C4-2B (cell line): Measurements from ENCODE around the gene CYP19A1.

Experiments used
- ZFX ChIP-seq: fragments of 450-650 bp; IDR thresholded peaks from 2 replicates; pipeline ENCODE4 v1.6.1; 2017
- TF ChIP-seq, protein P1 (sequence below): fragments of 450-650 bp; conservative IDR thresholded peaks from 2 replicates; pipeline ENCODE4 v1.5.1; 2017; ENCODE audit warnings: mild to moderate bottlenecking

- TF ChIP-seq, protein P1, sequence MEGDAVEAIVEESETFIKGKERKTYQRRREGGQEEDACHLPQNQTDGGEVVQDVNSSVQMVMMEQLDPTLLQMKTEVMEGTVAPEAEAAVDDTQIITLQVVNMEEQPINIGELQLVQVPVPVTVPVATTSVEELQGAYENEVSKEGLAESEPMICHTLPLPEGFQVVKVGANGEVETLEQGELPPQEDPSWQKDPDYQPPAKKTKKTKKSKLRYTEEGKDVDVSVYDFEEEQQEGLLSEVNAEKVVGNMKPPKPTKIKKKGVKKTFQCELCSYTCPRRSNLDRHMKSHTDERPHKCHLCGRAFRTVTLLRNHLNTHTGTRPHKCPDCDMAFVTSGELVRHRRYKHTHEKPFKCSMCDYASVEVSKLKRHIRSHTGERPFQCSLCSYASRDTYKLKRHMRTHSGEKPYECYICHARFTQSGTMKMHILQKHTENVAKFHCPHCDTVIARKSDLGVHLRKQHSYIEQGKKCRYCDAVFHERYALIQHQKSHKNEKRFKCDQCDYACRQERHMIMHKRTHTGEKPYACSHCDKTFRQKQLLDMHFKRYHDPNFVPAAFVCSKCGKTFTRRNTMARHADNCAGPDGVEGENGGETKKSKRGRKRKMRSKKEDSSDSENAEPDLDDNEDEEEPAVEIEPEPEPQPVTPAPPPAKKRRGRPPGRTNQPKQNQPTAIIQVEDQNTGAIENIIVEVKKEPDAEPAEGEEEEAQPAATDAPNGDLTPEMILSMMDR = no peak
- TF ChIP-seq ZFX = no peak
These were observed 146.6 kb downstream of the CYP19A1 start for GRCh38 chr15:51191766-51192165.
